HG03064 (cell line): ENCODE measurements around the gene MSANTD1.

Source experiments
- ATAC-seq: cut with Tn5 transposase; IDR thresholded peaks from one replicate; pipeline ENCODE4 v1.9.1; 2021; ENCODE audit warnings: low read depth; ENCODE audit not compliant: unreplicated experiment

Gene MSANTD1

GRCh38 chr4:3286335-3287175, 37.6 kb downstream of the MSANTD1 start:
- peak; percentile 80 for ATAC-seq

- no peak for ATAC-seq
These were observed 38.5 kb downstream of the MSANTD1 start for GRCh38 chr4:3287271-3287971.

- ATAC-seq = no peak
These were observed 39.1 kb downstream of the MSANTD1 start for GRCh38 chr4:3287972-3288570.

DNA sequence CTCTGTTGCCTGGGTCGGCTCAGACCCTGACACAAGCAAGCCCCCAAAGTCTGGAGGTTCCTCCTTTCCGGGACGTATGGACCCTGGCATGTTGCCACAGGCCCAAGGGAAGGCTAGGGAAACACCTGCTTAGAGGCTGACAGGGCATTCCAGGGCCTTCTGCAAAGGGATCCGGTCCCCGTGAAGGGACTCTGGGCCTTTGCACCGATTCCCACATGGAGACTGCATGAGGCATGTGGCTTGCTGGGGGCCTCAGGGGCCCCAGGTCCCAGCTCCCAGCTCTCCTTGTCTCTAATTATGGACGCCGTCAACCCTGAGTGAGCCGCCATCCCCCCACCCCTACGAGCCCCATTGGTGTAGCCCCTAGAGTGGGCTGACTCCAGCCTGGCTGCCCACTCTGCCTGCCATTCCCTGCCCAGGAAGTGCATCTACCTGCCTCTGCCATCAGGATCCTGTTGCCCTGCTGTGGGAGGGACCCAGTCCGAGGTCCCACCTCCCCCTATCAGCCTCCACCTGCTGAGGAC, 39.7 kb downstream of the MSANTD1 start:
- ATAC-seq = no peak

- no peak for ATAC-seq
These were observed 41.5 kb downstream of the MSANTD1 start for GRCh38 chr4:3290476-3290875.

GRCh38 chr4:3290889-3291321, 41.9 kb downstream of the MSANTD1 start:
- no peak for ATAC-seq

DNA sequence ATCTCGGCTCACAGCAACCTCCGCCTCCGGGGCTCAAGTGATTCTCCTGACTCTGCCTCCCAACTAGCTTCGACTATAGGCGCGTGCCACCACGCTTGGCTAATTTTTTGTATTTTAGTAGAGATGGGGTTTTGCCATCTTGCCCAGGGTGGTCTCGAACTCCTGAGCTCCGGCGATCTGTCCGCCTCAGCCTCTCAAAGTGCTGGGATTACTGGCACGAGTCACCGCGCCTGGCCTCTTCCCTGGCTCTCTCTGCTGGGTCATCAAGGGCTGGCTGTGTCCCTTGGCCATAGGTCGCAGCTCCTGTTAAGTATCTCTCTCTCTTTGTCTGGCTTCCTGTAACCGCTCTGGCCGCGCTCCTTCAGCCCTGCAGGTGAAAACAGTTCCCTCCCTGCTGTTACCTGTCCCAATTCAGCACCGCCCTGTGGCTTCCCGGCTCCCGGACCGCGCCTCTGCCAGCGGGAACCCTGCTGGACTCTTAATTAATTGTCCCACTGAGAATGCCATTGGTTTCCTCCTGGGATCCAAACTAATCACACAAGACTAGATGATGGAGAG, 42.5 kb downstream of the MSANTD1 start:
- no peak for ATAC-seq

DNA sequence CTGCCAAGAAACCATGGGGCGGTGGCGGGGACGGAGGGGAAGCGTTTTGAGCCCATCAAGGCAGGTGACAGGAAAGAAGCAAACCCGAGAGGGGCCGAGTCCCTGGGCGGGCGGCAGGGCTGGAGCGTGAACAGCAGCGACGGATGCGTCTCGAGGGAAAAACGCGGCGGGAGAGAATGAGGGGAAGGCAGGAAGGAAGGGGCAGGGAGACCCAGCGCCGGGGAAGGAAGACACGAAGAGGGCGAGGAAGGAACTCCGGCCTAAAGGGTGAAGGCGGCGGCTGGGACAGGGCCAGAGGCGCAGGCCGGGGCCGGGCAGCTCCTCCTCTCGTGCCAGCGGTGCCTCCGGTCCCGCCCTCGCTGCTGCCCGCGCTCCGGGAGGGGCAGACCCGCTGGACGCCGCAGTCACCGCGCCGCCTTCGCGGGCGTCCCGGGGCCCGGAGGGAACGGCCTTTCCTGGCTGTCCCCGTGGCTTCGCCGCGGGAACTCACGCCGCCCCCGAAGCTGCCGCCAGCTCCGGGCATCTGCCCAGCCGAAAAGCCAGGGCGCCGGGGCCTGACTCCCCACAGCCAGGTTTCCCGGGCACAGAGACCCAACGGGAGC, 43.1 kb downstream of the MSANTD1 start:
- ATAC-seq = peak; percentile 25

- ATAC-seq = peak; percentile 76
These were observed 43.8 kb downstream of the MSANTD1 start, which contains the start of gene RGS12 for GRCh38 chr4:3292571-3293400. RGS12 (plus strand) TSS chr4:3293021; CDS start chr4:3316171, 23,150 bp downstream.

DNA sequence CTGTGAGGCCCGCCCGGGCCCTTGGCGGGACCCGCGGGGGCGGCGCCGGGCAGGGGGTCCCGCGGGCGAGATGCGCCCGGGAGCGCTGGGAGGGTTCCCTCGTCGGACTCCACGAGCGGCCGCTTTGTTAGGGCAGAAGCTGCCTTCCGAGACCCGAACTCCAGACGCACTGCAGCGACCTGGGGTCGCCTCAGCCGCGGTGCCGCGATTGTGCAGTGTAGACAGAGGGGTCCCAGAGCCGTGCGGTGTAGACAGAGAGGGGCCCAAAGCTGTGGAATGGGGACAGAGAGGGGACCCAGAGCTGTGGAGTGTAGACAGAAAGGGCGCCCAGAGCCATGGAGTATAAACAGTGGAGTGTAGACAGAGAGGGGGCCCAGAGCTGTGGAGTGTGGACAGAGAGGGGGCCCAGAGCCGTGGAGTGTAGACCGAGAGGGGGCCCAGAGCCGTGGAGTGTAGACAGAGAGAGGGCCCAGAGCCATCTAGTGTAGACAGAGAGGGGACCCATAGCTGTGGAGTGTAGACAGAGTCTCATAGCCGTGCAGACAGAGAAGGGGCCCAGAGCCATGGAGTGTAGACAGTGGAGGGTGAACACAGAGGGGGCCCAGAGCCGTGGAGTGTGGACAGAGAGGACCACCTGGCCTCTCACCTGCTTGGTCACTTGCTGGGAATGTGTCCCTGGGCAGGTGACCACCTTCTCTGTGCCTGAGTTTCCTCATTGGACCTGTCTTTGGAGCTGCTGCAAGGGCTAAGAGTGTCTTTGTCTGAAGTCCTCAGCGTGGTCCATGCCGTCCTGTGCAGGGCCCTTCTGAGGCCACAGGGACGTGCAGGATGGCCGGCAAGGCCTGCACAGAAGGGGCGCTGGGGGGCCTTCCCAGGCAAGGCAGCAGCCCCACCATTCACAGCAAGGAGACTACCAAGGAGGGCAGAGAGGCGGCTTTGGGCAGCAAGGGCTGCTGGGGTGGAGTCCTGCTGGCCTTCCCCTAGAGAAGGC, 44.7 kb downstream of the MSANTD1 start:
- no peak for ATAC-seq

GRCh38 chr4:3294401-3295241, 45.7 kb downstream of the MSANTD1 start:
- ATAC-seq = no peak

DNA sequence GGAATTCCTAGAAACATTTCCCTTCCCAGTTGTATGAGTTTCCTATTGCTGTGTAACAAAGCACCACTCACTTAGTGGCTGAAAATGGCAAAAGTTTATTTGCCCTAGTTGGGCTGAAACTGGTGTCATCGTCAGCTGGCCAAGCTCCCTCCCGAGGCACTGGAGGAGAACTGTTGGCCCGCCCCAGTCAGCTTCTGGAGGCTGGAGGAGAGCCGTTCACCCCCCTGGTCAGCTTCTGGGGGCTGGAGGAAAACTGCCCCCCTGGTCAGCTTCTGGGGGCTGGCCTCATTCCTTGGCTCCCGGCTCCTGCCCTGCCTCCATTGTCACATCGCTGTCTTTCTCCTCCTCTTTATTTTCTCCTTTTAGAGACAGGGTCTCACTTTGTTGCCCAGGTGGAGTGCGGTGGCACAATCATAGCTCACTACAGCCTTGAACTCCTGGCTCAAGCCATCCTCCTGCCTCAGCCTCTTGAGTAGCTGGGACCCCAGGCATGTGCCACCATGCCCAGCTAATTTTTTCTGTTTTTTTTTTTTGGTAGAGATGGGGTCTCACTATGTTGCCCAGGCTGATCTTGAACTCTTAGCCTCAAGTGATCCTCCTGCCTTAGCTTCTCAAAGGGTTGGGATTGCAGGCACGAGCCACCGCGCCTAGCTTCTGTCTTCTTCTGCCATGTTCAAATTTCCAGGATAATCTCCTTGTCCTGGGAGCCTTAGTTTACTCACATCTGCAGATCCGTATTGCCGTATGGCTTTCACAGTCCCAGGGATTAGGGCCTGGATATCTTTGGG, 47.1 kb downstream of the MSANTD1 start:
- no peak for ATAC-seq

GRCh38 chr4:3296651-3297050, 47.7 kb downstream of the MSANTD1 start:
- ATAC-seq = no peak

- no peak for ATAC-seq
These were observed 48.3 kb downstream of the MSANTD1 start for GRCh38 chr4:3297066-3297859.

- ATAC-seq = no peak
These were observed 50.4 kb downstream of the MSANTD1 start for GRCh38 chr4:3299122-3299975.
